IPS-20b (cell line): ENCODE data around the gene TMEM8B.

Experiments
- H3K27ac ChIP-seq: one replicate; pipeline ENCODE4 v1.5.1; 2013; ENCODE audit warnings: low read length
- H3K27me3 ChIP-seq: 2 replicates; pipeline ENCODE4 v1.6.1; 2013; ENCODE audit warnings: mild to moderate bottlenecking, low read length, inconsistent platforms; ENCODE audit not compliant: insufficient read depth
- H3K36me3 ChIP-seq: 2 replicates; pipeline ENCODE4 v1.6.1; 2013; ENCODE audit warnings: low read depth, mild to moderate bottlenecking, inconsistent platforms, low read length, moderate library complexity; ENCODE audit not compliant: insufficient read depth
- H3K4me1 ChIP-seq: 2 replicates; pipeline ENCODE4 v1.6.1; 2013; ENCODE audit warnings: mild to moderate bottlenecking, control low read depth, inconsistent platforms, low read length, moderate library complexity; ENCODE audit not compliant: insufficient read depth
- H3K4me3 ChIP-seq: 2 replicates; pipeline ENCODE4 v1.5.1; 2013; ENCODE audit warnings: mild to moderate bottlenecking, low read length, inconsistent platforms
- H3K9ac ChIP-seq: 2 replicates; pipeline ENCODE4 v1.6.1; 2013; ENCODE audit warnings: low read depth, mild to moderate bottlenecking, inconsistent platforms, low read length, moderate library complexity
- H3K9me3 ChIP-seq: 2 replicates; pipeline ENCODE4 v1.6.1; 2013; ENCODE audit warnings: mild to moderate bottlenecking, low read depth, low read length, inconsistent platforms; ENCODE audit not compliant: insufficient read depth

TMEM8B gene

DNA sequence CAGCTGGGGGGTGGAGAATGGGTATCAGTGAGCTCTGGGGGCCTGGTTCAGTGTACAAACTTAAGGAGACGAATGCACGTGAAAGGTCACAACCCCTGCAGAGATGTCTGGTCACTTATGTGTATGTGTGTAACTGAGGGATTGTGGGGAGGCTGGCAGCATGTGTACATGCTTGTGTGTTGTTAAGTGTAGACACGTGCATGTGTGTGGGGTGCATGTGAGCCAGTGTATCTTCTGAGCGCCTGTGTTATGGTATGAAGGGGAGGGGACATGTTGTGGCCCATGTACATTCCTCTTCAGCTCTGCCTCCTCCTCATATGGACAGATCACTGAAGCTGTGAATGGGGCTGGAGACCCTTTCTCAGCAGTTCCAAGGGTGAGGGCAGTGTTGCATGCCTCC, 2.0 kb downstream of the TMEM8B start:
- Histone ChIP-seq H3K4me1 (peaks cover 6% of the 10 kb centered on the region; the same call in 1 of the 2 replicates), H3K27me3 (no peaks in the 10 kb centered on the region), H3K36me3 (no peaks in the 10 kb centered on the region), H3K9me3 (no peaks in the 10 kb centered on the region), H3K4me3 (no peak overlapping the region), H3K9ac (no peak overlapping the region), H3K27ac (no peak overlapping the region)

DNA sequence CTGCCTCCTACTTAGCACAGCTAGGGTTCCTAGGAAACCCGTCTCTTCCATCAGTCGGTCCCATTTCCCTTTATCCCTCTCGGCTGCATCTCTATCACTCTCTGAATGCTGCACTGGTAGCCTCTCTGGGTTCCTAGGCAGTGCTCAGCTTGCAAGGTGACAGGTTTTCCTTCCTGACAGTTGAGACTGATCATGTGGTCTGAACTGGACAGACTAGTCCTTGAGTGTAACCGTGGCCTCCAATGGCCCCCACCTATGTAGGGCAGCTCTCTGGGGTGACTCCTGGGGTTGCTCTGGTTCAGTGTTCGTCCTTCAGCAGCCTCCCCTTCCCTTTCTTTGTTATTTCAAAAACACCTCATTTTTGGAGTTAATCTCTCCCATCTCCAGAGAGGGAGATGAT, 3.8 kb downstream of the TMEM8B start:
- Histone ChIP-seq H3K4me1 (peaks cover 6% of the 10 kb centered on the region; the same call in 1 of the 2 replicates), H3K4me3 (no peak overlapping the region), H3K27me3 (no peaks in the 10 kb centered on the region), H3K9me3 (no peaks in the 10 kb centered on the region), H3K9ac (no peak overlapping the region), H3K27ac (no peak overlapping the region), H3K36me3 (no peaks in the 10 kb centered on the region)

DNA sequence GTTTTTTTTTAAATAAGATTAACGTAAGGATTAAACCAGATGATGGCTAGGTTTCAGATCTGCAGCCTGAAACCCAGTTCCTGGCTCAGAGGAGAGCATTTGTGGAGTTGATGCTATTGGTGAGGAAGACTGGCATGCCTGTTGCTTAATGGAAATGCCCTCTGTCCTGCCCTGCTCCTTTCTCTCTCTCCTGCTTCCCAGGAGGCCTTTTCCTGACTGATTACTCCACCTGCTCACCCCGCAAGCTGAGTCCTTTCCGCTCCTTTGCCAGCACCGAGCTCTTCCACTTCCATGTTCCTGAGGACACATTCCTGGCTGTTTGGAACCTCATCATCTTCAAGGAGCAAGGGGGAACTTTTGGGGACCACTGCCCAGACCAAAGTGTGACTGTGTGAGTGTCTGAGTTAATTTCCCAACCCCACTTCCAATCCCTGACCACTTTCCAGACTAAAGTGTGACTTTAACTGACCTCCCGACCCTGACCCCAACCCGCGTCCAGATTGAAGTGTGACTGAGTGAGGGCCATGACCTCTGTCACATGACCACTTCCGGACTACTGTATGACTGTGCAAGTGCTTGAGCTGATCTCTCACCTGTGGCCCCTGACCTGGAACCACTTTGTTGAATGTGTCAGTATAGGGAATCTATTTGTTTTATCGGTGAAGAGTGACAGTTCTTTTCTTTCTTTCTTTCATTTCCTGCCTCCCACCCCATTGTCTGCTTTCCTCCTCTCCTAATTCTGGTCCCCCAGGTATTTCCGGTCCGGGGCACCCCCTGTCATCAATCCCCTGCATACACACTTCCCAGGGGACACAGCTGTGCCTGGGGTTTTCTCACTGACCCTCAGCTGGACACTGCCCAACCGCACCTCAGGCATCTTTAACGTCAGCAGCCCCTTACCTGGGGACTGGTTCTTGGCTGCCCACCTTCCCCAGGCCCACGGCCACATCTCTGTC, 5.5 kb downstream of the TMEM8B start:
- Histone ChIP-seq H3K27me3 (no peaks in the 10 kb centered on the region), H3K36me3 (no peaks in the 10 kb centered on the region), H3K4me3 (no peak overlapping the region), H3K9ac (no peak overlapping the region), H3K9me3 (no peaks in the 10 kb centered on the region), H3K4me1 (peaks cover 6% of the 10 kb centered on the region; the same call in 1 of the 2 replicates), H3K27ac (no peak overlapping the region)

DNA sequence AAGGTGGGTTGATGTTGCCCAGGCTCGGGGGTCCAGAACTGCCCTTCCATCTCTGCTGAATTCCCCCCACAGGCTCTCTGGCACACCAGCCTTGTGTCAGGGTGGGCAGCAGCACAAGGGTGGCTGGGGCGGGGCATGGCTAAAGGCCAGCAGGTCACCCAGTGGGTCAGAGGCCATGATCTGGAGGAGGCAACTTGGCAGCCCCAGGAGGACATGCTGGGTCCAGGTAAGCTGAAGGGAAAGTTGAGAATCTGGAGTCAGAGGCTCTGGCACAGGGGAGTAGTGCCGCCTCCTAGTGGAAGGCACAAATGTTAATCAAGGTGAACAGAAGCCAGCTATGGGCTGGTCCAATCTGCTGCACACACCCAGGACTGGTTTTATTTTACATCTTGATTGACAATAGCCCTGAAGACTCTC, 6.2 kb downstream of the TMEM8B start:
- no peak overlapping the region for H3K27ac ChIP-seq
- no peaks in the 10 kb centered on the region for H3K27me3 ChIP-seq
- no peaks in the 10 kb centered on the region for H3K36me3 ChIP-seq
- H3K4me1 ChIP-seq, result no peaks in the 10 kb centered on the region
- H3K9me3 ChIP-seq, result no peaks in the 10 kb centered on the region
- no peak overlapping the region for H3K9ac ChIP-seq
- no peak overlapping the region for H3K4me3 ChIP-seq

DNA sequence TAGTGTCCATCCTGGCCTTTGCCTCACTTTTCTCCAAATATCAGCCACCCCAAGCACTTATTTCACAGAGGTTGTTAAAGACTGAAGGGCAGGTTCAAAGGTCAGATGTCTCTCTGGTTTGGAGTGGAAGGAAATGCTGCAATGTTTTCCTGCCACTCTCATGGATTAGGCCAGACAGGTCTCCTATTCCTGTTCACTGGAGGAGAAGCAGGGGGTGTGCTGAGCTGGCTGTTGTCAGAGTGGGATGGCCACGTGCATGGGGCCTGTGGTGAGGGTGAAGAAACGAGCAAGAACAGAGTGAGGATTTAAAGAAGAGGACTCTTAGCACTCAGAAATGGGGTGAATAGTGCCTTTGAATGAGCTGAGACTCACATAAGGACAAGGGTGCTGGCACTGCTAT, 6.7 kb downstream of the TMEM8B start:
- no peak overlapping the region for H3K27ac ChIP-seq
- no peaks in the 10 kb centered on the region for H3K9me3 ChIP-seq
- no peaks in the 10 kb centered on the region for H3K27me3 ChIP-seq
- no peak overlapping the region for H3K9ac ChIP-seq
- no peaks in the 10 kb centered on the region for H3K4me1 ChIP-seq
- no peaks in the 10 kb centered on the region for H3K36me3 ChIP-seq
- H3K4me3 ChIP-seq, result no peak overlapping the region

DNA sequence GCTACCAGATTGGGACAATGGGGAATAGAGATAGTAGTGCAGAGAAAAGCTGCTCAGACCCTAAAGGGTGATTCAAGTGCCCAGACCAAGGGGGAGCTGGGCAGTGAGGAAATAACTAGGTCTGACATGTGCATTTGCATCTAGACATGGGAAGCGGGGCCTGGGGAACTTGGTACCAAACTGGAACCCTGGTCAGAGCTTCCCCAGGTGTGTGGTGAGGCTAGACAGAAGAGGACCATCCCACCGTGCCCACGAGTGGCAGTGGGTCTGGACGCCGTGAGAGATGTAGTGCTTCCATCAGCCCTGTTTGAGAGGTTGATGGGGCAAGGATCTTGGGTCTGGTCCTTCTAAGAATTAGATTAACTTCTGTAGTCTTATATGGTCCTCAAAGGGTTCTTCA, 7.6 kb downstream of the TMEM8B start:
- no peaks in the 10 kb centered on the region for H3K36me3 ChIP-seq
- H3K4me1 ChIP-seq, result no peaks in the 10 kb centered on the region
- no peak overlapping the region for H3K27ac ChIP-seq
- no peaks in the 10 kb centered on the region for H3K27me3 ChIP-seq
- no peak overlapping the region for H3K9ac ChIP-seq
- no peak overlapping the region for H3K4me3 ChIP-seq
- H3K9me3 ChIP-seq, result no peaks in the 10 kb centered on the region

DNA sequence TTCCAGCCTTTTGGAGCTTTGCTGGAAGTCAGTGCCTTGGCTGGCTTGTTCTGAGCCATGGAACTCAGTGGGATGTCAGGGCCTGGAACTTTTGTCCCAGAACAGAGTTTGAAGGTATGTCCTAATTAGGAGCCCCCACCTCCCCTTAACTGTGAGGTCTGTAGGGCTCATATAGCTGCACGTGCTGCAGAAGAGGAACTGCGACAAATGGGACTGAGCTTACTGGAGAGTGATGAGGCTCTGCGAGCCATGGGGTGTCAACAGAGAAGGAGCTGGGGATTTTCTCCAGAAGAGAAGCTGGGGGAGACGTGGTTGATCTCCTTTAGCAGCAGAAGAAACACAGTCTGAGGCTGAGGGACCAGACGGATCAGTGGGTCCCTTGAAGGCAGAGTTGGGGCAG, 10.9 kb downstream of the TMEM8B start:
- H3K36me3 ChIP-seq, result no peaks in the 10 kb centered on the region
- H3K4me1 ChIP-seq, result peaks cover 10% of the 10 kb centered on the region
- no peak overlapping the region for H3K27ac ChIP-seq
- no peak overlapping the region for H3K9ac ChIP-seq
- H3K27me3 ChIP-seq, result no peaks in the 10 kb centered on the region; the same call in 1 of the 2 replicates
- H3K4me3 ChIP-seq, result no peak overlapping the region
- H3K9me3 ChIP-seq, result no peaks in the 10 kb centered on the region

DNA sequence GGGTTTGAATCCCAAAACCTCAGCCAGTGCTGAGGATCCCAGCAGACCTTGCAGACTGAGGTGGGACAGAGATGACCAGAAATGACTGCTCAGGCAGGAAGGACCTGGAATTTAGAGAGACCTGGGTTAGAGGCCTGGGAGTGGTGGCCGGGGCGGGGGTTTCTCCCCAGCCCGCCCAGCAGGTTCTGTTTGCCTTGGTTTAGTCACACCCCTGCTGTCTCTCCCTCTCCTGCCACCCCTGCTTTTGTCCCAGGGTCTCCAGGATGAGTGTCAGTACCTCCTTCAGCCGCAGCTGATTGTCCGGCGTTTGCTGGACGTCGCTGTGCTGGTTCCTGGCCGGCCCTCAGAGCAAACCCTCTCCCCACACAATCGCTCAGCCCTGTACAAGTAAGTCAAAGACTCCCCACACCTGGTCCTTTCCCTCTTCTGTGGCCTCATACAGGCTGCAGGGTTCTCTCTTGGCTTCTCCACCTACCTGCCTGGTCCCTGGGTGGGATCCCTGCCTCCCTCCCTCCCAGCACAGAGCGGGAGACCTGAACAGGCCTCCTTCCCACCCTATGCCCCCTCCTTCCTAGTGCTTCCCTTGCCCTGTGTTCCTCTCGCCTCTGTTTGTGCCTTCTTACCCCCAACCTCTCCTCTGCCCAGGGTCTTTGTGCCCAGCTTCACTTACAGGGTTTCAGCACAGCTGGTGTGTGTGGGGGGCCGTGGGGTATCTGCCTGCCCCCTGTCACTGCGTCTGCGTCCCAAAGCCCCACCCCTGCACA, 12.0 kb downstream of the TMEM8B start:
- peaks cover 18% of the 10 kb centered on the region for H3K4me1 ChIP-seq
- H3K36me3 ChIP-seq, result no peaks in the 10 kb centered on the region
- H3K4me3 ChIP-seq, result no peak overlapping the region
- no peak overlapping the region for H3K27ac ChIP-seq
- H3K27me3 ChIP-seq, result peaks cover 10% of the 10 kb centered on the region; the same call in 1 of the 2 replicates
- no peak overlapping the region for H3K9ac ChIP-seq
- no peaks in the 10 kb centered on the region for H3K9me3 ChIP-seq

DNA sequence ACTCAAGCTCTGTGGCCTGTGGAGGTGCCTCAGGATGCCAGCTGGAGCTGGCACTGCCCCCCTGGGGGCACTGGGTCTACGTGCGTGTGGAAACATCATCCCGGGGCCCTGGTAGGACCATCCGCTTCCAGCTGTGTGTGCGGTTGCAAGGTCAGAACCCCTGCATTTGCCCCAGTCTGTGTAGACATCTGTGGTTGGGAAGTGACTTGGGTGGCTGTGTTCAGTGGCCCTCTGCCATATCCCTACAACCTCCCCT, 12.5 kb downstream of the TMEM8B start:
- Histone ChIP-seq H3K27ac (no peak overlapping the region), H3K4me3 (no peak overlapping the region), H3K9ac (no peak overlapping the region), H3K27me3 (peaks cover 15% of the 10 kb centered on the region), H3K36me3 (no peaks in the 10 kb centered on the region), H3K9me3 (no peaks in the 10 kb centered on the region), H3K4me1 (peaks cover 18% of the 10 kb centered on the region)

DNA sequence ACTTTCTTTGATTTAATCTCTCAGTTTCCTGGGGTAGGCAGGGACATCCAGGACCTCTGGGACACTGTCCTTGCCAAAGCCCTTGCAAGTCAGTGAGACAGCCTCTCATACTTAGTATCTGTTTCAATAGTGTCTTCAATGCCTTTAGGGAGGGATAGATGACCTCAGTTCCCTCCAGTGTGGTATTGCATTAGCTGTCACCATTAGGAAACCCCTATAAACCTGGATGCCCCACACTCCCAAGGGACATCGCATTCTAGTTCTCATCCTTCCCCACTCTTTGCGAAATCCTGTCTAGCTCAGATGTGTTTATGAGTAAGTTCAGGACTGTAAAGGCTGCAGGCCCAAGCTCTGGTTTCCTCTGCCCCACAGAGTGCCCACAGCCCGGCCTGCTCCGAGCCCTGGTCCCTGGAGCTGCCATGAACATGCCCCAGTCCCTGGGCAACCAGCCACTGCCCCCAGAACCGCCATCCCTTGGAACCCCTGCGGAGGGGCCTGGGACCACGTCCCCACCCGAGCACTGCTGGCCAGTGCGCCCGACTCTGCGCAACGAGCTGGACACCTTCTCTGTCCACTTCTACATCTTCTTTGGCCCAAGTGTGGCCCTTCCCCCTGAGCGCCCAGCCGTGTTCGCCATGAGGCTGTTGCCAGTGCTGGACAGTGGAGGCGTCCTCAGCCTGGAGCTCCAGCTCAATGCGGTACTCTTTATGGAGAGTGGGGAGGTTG, 13.2 kb downstream of the TMEM8B start:
- H3K27me3 ChIP-seq, result peaks cover 21% of the 10 kb centered on the region
- H3K4me3 ChIP-seq, result no peak overlapping the region
- H3K9ac ChIP-seq, result no peak overlapping the region
- peaks cover 18% of the 10 kb centered on the region for H3K4me1 ChIP-seq
- no peaks in the 10 kb centered on the region for H3K9me3 ChIP-seq
- H3K36me3 ChIP-seq, result no peaks in the 10 kb centered on the region
- H3K27ac ChIP-seq, result no peak overlapping the region

DNA sequence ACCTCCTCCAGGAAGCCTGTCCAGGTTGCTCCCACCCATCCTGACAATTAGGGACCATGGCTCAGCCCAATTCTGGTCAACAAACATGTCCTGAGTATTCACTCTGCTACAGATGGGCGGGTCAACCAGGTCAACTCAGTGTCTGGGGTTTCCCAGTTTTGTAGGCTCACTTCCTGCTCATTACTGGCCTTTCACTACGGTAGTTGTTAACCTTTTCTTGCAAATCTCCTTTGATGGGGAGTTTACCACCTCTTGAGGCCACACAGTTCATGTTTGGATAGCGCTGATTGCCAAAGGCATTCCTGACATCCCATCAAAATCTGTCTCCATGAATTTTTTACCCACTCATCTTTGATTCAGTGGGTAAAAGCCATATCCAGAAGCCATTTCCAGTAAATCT, 13.8 kb downstream of the TMEM8B start:
- H3K36me3 ChIP-seq, result no peaks in the 10 kb centered on the region
- H3K27ac ChIP-seq, result no peak overlapping the region
- peaks cover 26% of the 10 kb centered on the region for H3K27me3 ChIP-seq
- H3K9me3 ChIP-seq, result no peaks in the 10 kb centered on the region
- H3K4me3 ChIP-seq, result no peak overlapping the region
- no peak overlapping the region for H3K9ac ChIP-seq
- peaks cover 18% of the 10 kb centered on the region for H3K4me1 ChIP-seq
